OCI-LY1 (cell line): ENCODE results near the gene PROC.

ENCODE experiments used
- H2AFZ ChIP-seq: fragments of 200-600 bp; sonication (generic), shearing (Covaris generic); 2 replicates; pipeline ENCODE4 v1.6.0; 2014; ENCODE audit warnings: antibody characterized with exemption, mild to moderate bottlenecking, low read length
- H3F3A ChIP-seq: fragments of 200-600 bp; sonication (generic), shearing (Covaris generic); 2 replicates; pipeline ENCODE4 v1.6.0; 2014; ENCODE audit warnings: mild to moderate bottlenecking, antibody characterized with exemption, low read length, moderate library complexity; ENCODE audit not compliant: insufficient read depth
- H3K27ac ChIP-seq: fragments of 200-600 bp; sonication (generic); 2 replicates; pipeline ENCODE4 v1.5.1; 2014; ENCODE audit warnings: low read length, mixed run types, mild to moderate bottlenecking, low read depth; ENCODE audit not compliant: poor library complexity, severe bottlenecking
- H3K27me3 ChIP-seq: fragments of 200-600 bp; sonication (generic); 2 replicates; pipeline ENCODE4 v1.6.0; 2014; ENCODE audit warnings: antibody characterized with exemption, mild to moderate bottlenecking, low read length, moderate library complexity; ENCODE audit not compliant: insufficient read depth
- H3K36me3 ChIP-seq: fragments of 200-600 bp; sonication (generic); 2 replicates; pipeline ENCODE4 v1.6.1; 2014; ENCODE audit warnings: mild to moderate bottlenecking, antibody characterized with exemption, low read length, moderate library complexity, mixed read lengths; ENCODE audit not compliant: insufficient read depth
- H3K4me1 ChIP-seq: fragments of 200-600 bp; sonication (generic); 2 replicates; pipeline ENCODE4 v1.5.1; 2014; ENCODE audit warnings: mild to moderate bottlenecking, low read length, moderate library complexity; ENCODE audit not compliant: insufficient read depth, severe bottlenecking
- H3K4me2 ChIP-seq: fragments of 200-600 bp; sonication (generic), shearing (Covaris generic); 2 replicates; pipeline ENCODE4 v1.6.1; 2014; ENCODE audit warnings: low read length
- H3K4me3 ChIP-seq: fragments of 200-600 bp; sonication (generic); 2 replicates; pipeline ENCODE4 v1.5.1; 2014; ENCODE audit warnings: low read length, low read depth, mild to moderate bottlenecking, mixed read lengths; ENCODE audit not compliant: poor library complexity, severe bottlenecking
- H3K79me2 ChIP-seq: fragments of 200-600 bp; shearing (Covaris generic); 2 replicates; pipeline ENCODE4 v1.6.1; 2016; ENCODE audit warnings: mixed run types, low read length, mixed read lengths; ENCODE audit not compliant: insufficient read depth
- H3K9ac ChIP-seq: fragments of 200-600 bp; sonication (generic), shearing (Covaris generic); 2 replicates; pipeline ENCODE4 v1.6.1; 2014; ENCODE audit warnings: mild to moderate bottlenecking, low read length, mixed read lengths
- H3K9me2 ChIP-seq: fragments of 200-600 bp; sonication (generic), shearing (Covaris generic); 2 replicates; pipeline ENCODE4 v1.6.1; 2014; ENCODE audit warnings: low read depth, mild to moderate bottlenecking, low read length, mixed read lengths
- H3K9me3 ChIP-seq: fragments of 200-600 bp; shearing (Covaris generic); 2 replicates; pipeline ENCODE4 v1.6.1; 2014; ENCODE audit warnings: low read length, mixed read lengths
- H4K20me1 ChIP-seq: fragments of 200-600 bp; sonication (generic), shearing (Covaris generic); 2 replicates; pipeline ENCODE4 v1.6.0; 2016; ENCODE audit warnings: mild to moderate bottlenecking, low read length; ENCODE audit not compliant: insufficient read depth
- EZH2 ChIP-seq: fragments of 200-600 bp; sonication (generic), shearing (Covaris generic); IDR thresholded peaks from 2 replicates; pipeline ENCODE4 v1.8.0; 2017; ENCODE audit warnings: borderline replicate concordance, mixed run types, mild to moderate bottlenecking, antibody characterized with exemption, low read length, moderate library complexity, mixed read lengths
- TF ChIP-seq, protein P1 (sequence below): fragments of 200-600 bp; sonication (generic), shearing (Covaris generic); IDR thresholded peaks from 2 replicates; pipeline ENCODE4 v1.5.1; 2017; ENCODE audit warnings: mild to moderate bottlenecking, antibody characterized with exemption, low read length, moderate library complexity, mixed read lengths

The PROC gene

DNA sequence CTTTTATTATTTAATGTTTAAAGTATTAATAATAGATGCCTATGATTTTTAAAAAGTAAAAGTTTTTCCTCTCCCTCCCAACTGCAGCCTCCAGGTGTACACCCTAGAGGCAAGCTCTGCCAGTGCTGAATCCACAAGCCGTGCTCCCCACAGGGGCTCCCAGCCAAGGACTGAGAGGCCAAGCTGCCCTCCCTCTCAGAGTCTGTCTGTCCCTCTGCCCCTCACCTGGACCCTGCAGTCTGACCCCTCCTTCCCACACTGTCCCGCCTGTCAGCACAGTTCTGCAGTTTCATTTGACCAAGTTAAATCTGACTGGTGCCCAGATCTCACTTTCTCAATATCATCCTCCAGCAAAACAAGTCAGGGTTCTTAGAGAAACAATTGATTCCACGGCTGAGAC lies 14.8 kb upstream of the PROC start:
- H3K27me3 ChIP-seq = no peaks in the 10 kb centered on the region

DNA sequence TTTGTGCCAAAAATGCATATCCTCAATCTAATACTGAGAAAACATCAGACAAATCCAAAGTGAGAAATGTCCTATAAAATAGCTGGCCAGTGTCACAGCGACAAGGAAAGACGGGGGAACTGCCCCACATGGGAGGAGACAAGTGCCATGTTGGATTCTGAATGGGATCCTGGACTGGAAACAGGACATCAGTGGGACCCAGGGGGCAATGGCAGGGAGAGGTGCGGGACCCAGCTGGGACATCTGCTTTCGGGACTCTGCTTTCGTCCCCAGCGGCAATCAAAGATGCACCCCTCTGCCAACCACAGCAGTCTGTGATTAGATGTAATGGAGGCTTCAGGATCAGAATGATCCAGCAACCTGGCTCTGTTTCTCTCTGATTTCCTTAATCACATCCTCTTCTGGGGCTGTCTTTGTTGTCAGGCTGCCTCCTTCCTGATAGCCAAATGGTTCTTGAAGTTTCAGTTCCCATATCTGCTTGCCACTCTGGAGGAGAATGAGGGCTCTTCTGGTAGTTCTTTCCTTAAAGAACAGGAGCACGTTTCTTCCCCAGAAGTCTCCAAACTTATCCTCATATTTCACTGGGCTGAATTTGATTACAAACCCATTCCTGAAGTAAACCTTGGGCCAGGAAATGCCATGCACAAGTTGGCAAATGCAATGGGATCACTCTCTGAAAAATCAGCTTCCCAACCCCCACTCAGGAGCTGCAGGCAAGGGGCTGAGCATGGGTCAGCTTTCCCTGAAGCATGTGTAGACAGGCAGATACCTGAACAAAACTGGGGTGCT lies 13.6 kb upstream of the PROC start:
- TF ChIP-seq EZH2 = no peak
- TF ChIP-seq, protein P1, sequence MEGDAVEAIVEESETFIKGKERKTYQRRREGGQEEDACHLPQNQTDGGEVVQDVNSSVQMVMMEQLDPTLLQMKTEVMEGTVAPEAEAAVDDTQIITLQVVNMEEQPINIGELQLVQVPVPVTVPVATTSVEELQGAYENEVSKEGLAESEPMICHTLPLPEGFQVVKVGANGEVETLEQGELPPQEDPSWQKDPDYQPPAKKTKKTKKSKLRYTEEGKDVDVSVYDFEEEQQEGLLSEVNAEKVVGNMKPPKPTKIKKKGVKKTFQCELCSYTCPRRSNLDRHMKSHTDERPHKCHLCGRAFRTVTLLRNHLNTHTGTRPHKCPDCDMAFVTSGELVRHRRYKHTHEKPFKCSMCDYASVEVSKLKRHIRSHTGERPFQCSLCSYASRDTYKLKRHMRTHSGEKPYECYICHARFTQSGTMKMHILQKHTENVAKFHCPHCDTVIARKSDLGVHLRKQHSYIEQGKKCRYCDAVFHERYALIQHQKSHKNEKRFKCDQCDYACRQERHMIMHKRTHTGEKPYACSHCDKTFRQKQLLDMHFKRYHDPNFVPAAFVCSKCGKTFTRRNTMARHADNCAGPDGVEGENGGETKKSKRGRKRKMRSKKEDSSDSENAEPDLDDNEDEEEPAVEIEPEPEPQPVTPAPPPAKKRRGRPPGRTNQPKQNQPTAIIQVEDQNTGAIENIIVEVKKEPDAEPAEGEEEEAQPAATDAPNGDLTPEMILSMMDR = no peak
- peaks cover 9% of the 10 kb centered on the region for H3K4me1 ChIP-seq
- H3K4me2 ChIP-seq = no peak overlapping the region
- no peak overlapping the region for H3K9ac ChIP-seq
- H3K4me3 ChIP-seq = no peak overlapping the region
- no peaks in the 10 kb centered on the region for H4K20me1 ChIP-seq
- H3K79me2 ChIP-seq = no peaks in the 10 kb centered on the region
- no peaks in the 10 kb centered on the region for H3K27me3 ChIP-seq
- no peaks in the 10 kb centered on the region for H3F3A ChIP-seq
- no peaks in the 10 kb centered on the region for H3K36me3 ChIP-seq
- no peaks in the 10 kb centered on the region for H3K9me3 ChIP-seq
- H3K9me2 ChIP-seq = no peaks in the 10 kb centered on the region
- H3K27ac ChIP-seq = no peak overlapping the region
- H2AFZ ChIP-seq = no peak overlapping the region

More for the DNA sequence above, 14.8 kb upstream of the PROC start:
- Histone ChIP-seq H2AFZ (no peak overlapping the region), H3K4me3 (no peak overlapping the region), H3K4me1 (peaks cover 3% of the 10 kb centered on the region), H4K20me1 (no peaks in the 10 kb centered on the region), H3K27ac (no peak overlapping the region), H3K4me2 (no peak overlapping the region), H3K9me3 (no peaks in the 10 kb centered on the region), H3F3A (no peaks in the 10 kb centered on the region), H3K9ac (no peak overlapping the region), H3K36me3 (no peaks in the 10 kb centered on the region), H3K79me2 (no peaks in the 10 kb centered on the region), H3K9me2 (no peaks in the 10 kb centered on the region)
- TF ChIP-seq EZH2 = no peak
- TF ChIP-seq, protein P1 = no peak

DNA sequence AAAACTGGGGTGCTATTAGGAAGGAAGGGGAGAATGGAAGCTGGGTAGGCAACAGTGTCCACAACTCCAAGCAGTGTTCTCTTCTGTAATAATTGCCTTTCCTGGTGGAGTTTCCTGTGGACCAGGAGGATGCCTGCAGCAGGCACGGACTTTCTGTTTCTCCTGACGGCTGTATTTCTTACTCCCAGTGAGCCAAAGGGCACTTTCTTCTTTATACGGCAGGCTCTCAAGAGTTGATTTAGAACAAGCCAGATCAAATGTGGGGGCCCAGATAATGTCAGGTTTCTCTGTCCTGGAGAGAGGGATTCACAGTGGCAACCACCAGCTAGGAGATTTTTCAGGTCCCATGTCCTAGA lies 13.0 kb upstream of the PROC start:
- no peak overlapping the region for H3K4me3 ChIP-seq
- TF ChIP-seq EZH2 = no peak
- TF ChIP-seq, protein P1 = no peak
- no peak overlapping the region for H2AFZ ChIP-seq
- peaks cover 9% of the 10 kb centered on the region for H3K4me1 ChIP-seq
- no peaks in the 10 kb centered on the region for H3K36me3 ChIP-seq
- H3K27me3 ChIP-seq = no peaks in the 10 kb centered on the region
- H3K4me2 ChIP-seq = no peak overlapping the region
- no peaks in the 10 kb centered on the region for H3K9me3 ChIP-seq
- H3F3A ChIP-seq = no peaks in the 10 kb centered on the region
- H3K9me2 ChIP-seq = no peaks in the 10 kb centered on the region
- no peak overlapping the region for H3K9ac ChIP-seq
- no peak overlapping the region for H3K27ac ChIP-seq
- no peaks in the 10 kb centered on the region for H4K20me1 ChIP-seq
- H3K79me2 ChIP-seq = no peaks in the 10 kb centered on the region
